GM19324 (cell line): ENCODE measurements around the gene HVCN1.
"Not testable (repeated sequence)": the region's sequence is repeated elsewhere in the genome, so short reads cannot be mapped to it uniquely, and the experiment has no call there.

Experiments
- ATAC-seq: cut with Tn5 transposase; IDR thresholded peaks from one replicate; pipeline ENCODE4 v1.9.1; 2021; ENCODE audit warnings: mild to moderate bottlenecking, moderate library complexity; ENCODE audit not compliant: unreplicated experiment, low FRiP score

HVCN1 gene, protein sequence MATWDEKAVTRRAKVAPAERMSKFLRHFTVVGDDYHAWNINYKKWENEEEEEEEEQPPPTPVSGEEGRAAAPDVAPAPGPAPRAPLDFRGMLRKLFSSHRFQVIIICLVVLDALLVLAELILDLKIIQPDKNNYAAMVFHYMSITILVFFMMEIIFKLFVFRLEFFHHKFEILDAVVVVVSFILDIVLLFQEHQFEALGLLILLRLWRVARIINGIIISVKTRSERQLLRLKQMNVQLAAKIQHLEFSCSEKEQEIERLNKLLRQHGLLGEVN

DNA sequence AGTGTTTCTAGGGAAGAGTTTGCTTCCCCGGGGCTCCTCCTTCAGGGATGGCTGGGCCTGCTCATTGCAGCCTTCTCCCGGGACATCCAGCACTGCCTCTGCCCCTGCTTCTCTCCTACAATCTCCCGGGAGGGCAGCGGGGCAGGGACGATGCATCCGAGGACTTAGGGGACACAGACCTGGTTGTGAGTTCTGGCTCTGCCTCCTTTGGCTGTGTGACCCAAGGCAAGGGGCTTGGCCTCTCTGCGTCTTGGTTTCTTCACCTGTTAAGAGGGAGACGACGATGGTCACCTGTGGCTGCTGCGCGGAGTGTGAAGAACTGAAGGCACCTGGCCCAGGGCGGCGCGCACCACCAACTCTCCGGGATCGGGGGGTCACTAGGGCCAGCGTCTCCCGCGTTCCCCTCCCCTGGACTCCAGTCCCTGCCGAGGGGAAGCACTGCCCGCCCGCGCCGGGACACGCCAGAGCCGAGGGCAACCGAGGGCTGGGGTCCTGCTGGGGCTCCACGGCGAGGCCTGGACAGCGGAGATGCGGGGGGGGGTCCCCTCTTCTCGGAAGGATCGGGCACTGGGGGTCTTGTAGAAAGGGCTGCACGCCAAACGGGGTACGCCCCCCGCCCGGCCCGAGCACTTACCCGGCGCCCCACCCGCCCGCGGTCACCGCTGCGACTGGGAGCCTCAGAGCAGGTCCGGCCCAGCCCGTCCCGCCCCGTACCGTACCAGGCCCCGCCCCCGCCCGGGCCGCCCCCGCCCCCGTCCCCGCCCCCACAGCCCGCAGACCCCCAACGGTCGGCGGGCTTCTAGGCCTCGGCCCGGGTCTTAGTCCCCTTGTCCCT, at the start of gene HVCN1:
HVCN1 (minus strand) TSS at position 670 of the 835 bp plus-strand sequence. CDS start 5,870 bp downstream, outside the sequence.
- ATAC-seq = no peak

DNA sequence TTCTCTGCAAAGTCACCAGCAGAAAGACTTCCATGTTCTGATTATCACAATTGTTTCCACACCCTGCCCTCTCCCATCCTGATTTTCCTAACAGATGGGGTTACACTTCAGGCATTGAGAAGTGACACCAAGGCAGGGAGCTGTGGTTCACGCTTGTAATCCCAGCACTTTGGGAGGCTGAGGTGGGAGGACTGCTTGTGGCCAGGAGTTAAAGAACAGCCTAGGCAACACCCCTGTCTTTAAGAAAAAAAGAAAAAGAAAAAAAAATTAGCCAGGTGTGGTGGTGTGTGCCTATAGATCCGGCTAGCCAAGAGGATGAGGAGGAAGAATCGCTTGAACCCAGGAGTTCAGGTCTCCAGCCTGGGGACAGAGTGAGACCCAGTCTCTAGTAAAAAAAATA, 48.6 kb upstream of the HVCN1 start:
- no peak for ATAC-seq

DNA sequence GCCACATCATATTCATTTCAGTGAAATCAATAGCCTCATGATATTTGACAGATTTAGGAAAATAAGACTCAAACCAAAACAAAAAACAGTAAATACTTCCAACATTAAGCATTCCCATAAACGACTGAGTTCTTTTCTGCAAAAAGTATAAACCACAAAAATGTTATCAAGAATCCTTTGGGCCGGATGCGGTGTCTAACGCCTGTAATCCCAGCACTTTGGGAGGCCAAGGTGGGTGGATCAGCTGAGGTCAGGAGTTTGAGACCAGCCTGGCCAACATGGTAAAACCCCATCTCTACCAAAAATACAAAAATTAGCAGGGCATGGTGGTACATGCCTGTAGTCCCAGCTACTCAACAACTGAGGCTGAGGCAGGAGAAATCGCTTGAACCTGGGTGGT, 48.1 kb upstream of the HVCN1 start:
- ATAC-seq = not testable (repeated sequence)

DNA sequence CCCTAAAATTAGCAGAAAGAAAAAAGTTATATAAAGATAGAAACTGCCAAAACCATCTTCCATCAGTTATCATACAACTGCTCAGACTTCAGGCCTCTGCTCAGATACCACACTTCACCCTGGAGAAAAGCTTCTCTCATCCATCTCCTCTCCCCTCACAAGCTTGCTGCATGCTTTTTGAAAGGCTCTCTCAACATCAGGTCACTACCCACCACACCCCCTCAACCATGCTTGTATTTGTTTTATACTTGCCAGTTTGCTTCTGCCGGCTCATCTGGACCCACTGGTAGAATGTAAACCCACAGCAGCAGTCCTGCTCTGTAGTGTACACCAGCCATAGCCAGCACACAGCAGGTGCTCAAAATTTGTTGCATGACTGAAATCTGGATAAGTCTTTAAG, 45.0 kb upstream of the HVCN1 start:
- ATAC-seq = no peak

DNA sequence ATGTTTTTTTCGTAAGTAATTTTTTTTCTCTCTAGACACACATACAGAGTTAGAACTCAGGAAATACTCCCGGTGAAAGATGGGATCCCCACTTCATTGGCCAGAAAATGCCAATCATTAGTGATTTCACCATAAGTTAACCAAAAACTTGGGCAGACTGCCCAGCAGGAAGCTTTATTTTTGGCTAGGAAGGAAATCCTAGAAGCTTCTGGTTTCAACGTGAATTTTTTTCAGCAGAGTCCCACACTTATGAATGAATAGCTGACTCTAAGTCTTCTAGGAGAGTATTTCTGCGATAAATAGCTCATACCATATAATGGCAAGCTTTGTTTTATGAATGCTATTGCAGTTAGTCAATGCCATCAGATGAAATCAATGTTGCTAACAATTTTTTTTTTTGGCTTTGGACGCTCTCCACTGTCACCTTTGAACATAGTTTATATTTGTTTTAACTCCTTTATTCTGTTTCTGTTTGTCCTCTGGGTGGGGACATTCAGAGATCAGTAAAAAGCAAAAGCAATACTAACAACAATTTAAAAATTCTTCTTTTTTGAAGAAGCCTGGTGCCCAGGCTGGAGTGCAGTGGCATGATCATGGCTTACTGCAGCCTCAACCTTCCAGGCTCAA, 44.3 kb upstream of the HVCN1 start:
- no peak for ATAC-seq

DNA sequence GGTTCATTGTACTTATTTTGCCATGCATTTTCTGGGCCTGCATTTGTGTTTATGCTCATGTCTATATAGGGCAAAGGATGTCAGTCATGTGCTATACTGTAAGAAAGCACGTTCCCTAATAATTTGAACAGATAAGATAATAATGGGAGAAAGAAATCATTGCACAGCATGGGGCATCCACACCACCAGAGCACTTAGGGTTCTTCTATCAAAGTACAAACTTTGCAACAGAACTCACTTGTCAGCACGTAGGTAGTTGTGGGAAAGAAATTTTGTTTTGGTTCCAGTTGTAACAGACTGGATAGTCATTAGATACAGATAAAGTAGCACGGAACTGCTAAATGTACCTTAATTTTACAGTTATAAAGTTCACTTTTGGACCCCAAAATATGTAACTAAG, 43.7 kb upstream of the HVCN1 start:
- no peak for ATAC-seq

DNA sequence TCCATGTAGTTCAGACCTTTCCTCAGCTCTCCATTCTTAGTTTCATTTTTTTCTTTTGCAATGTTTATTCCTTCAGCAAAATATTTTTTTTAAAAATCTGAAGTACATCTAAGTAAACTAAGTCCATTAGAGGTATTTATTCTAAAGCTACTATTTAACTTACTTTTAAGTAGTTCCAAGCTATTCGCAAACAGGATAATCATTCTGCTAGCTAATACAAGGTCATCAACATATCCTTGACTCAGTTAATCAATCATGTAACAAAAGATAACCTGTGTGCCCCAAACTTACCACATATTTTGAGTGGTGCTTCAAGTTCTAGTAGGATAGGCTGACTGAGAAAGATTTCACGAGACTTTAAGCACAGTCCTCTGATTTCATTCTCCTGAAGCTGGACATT, 42.6 kb upstream of the HVCN1 start:
- no peak for ATAC-seq

DNA sequence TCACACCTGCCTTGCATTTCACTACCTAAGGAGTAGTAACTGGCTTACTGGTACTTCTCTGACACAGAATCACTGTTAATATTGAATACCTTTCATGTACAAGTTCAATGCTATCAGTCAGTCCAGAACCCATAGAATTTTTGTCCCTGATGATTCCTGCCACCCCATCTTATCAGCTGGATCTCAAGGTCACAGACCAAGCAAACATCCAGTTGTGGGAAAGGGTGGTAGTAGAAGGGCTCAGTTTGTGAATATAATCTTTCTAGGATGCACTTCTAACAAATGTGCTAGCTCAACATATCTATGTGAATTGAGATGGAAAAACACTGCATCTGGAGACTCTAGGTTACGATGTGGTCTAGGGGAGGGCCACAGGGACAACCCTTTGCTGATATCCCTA, 39.7 kb upstream of the HVCN1 start:
- ATAC-seq = no peak

DNA sequence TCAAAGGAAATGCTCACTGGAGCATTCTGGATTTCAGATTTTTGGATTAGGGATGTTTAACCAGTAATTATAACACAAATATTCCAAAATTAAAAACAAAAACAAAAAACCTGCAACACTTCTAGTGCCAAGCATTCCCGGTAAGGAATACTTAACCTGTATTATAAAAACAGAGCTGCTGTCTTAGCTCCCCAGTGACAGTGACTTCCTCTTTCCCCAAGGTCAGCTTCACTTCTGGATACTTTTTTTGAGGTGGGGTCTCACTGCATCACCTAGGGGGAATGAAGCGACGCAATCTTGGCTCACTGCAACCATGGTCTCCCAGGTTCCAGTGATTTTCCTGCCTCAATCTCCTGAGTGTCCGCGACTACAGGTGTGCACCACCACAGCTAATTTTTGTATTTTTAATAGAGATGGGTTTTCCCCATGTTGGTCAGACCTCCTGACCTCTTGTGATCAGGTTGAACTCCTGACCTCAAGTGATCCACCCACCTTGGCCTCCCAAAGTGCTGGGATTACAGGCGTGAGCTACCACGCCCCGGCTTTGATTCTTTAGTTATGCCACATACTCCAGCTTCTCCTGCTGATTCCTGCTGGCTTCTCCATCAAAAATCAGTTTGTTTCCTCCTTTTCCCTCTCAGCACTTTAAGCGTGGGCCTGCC, 37.9 kb upstream of the HVCN1 start:
- ATAC-seq = no peak

DNA sequence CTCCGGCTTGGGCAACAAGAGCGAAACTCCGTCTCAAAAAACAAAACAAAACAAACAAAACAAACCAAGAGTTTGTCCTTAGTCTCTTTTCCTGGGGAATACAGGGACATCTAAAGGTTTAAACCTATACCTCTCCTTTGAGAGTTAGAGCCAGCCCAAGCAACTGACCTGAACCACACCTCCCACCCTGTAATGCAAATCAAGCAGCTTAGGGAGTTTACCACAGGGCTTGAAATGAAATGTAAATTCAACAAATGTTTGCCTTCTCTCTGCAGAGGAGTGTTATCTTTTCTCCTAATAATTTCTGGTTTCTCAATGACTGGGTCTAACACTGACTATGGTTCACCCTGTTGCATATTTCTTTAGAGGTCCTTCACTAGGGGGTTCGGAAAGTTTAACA, 37.1 kb upstream of the HVCN1 start:
- ATAC-seq = no peak

DNA sequence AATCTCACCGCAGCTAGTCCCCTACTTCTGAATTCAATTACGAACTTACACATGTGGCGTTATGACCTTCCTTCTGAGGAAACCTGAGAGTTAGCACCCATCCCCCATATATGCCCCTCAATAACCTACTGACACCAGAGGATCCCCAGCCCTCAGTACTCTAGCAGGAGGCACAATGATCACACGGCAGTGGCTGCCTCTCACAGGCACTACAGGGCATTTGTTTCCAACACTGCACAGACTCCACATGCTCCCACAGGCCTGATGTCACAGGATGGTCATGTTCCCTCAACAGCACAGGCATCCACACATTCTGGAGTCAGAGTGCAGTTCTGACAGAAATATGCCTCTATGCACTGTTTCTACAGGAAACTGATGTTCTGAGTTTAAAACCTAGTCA, 36.4 kb upstream of the HVCN1 start:
- ATAC-seq = no peak

DNA sequence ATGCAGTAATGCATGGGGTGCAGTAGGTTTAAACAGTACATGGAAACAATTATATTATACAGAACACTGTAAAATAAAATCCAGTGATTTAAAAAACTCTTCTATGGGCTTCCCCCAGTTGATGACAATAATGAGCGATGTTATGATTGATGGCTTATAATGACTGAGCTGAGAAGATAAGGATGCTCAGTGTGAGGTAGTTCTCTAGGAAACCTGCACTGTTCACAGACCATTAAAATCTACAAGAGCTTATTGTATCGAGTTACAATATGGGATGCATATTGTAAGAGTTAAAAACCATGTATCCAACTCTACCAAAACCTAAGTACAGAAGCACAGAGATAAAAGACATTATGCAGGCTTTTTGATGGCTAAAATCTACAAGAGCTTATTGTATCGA, 34.0 kb upstream of the HVCN1 start:
- not testable (repeated sequence) for ATAC-seq

DNA sequence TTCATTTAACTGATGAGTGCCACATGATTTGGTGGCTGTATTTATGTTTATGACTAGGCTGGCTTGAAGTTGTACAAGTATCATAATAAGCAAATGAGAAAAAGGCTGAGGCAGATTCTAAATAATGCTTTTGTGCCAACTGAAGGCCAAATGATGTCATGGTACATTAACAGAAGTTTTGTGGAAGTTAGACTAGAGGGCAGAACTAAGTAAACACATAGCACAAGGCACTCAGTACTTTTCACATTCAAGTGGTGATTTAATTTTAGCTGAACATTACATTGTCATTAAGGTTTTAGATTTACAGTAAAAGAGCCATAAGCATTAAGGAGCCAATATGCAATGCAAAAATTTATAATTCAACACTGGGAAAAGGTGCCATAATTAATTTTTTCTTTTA, 32.7 kb upstream of the HVCN1 start:
- ATAC-seq = no peak

DNA sequence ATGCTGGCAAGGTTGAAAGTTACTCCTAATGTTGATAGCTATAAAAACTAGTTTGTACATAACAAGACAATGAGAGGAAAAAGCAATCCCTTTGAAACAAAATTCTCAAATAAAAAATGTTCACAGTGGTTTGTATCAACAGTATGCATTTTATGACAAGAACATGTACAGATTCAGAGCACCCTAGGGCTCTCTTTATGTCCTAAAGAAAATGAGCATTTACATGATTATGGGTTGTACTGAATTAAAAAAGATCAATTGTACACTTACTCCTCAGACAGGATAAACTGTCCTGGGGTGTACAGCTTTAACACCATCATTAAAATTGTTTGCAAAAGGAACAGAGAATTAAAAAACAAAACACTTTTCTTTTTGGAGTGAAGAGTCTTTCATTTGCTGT, 31.6 kb upstream of the HVCN1 start:
- ATAC-seq = no peak

DNA sequence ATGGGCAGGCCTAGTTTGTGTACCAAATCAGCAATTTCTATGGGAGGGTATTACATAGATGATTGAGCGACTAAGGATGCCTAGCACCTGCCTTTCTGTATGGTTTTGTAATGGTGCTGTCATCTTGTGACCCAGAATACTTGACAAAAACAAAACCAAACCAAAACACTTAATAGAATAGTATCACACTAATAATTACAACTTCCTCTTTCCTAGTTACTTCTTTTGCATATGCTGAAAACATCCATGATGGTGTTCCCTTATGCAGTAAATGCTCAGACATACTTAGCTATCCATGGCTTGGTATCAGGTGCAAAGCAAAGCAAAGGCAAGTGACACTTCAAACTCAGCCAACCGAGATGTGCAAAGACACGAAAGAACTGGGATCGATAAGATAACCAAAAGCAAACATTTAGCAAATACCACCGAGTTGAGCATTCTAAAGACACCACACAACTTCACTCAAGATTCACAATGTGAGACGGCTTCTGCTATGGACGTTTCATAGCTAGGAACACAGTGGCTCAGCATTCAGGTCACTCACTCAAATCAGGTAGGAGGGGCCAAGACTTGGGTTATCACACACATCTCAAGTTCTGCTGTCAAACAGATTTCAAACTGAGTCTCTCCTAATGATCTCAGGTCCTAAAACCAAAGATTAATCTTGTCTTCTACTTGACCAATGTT, 29.4 kb upstream of the HVCN1 start:
- no peak for ATAC-seq

DNA sequence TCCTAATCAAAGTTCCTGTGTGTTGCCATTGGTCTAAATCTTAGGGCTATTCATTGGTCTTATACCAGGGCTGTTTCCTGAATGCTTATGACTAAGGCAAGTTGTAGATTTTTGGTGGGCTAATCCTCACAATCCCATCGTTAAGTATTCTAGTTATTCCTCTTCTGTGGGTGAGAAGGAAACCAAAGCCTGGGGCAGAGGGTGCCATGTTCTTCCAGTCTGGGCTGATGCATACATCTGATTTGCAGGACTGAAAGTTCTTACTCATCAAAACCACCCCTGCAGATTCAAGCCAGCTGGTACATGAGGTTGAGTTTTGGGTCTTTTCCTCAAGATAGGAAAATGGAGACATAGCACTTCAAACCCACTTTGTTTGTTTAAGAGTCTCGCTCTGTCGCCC, 28.1 kb upstream of the HVCN1 start:
- no peak for ATAC-seq

DNA sequence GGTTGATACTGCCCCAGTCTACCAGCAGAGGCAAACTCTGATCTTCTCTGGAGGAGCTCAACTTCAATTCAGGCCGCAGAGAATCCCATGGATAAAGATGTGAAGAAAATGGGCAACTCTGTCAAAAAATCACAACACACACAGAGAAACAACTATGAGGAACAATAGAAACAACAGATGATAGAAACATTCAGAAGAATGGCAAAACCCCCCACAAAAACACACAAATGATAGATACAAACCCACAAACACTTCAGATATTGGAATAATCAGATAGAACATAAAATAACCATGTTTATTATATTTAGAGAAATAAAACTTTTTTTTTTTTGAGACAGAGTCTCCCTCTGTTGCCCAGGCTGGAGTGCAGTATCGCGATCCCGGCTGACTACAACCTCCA, 20.0 kb upstream of the HVCN1 start:
- no peak for ATAC-seq

DNA sequence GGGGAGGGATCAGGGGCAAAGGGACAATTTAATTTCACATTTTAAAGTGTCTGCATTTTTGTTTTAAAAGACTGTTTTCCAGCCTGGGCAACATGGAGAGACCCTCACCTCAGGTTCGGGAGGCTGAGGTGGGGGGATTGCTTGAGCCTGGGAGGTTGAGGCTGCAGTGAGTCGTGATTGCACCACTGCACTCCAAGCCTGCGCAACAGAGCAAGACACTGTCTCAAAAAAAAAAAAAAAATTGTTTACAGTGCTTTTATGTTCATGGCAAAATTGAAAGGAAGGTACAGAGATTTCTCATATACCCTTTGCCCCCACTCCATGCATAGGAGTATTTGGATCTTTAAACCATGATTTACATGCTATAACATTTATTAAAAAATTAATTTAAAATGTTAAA, 16.4 kb upstream of the HVCN1 start:
- no peak for ATAC-seq

DNA sequence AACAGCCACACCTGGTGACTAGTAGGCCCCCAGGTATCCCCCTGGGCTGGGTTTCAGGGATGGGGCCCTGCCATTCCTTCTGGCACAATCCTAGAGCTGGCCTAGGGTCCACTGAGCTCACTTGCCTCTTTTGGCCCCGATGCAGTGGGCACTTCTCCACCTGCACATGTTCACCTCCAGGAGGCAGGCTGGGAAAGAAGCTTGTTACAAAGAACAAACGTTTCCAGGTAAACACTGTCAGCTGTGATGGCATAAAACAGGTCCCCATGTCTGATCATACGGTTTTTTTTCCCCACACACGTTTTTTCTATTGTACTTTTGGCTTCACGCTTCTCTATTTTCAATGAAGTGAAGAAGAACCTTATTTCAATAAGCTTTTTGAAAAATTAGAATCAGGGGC, 15.8 kb upstream of the HVCN1 start:
- no peak for ATAC-seq

DNA sequence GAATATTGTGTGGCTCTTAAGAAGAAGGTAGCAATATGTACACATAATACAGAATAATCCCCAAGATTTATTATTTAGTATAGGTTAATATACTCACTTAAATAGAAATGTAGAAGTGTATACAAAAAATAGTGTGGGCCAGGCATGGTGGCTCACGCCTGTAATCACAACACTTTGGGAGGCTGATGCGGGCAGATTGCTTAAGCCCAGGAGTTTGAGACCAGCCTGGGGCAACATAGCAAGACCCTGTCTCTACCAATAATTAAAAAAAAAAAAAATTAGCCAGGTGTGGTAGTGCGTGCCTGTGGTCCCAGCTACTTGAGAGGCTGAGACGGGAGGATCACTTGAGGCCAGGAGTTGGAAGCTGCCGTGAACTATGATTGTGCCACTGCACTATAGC, 15.3 kb upstream of the HVCN1 start:
- ATAC-seq = no peak

DNA sequence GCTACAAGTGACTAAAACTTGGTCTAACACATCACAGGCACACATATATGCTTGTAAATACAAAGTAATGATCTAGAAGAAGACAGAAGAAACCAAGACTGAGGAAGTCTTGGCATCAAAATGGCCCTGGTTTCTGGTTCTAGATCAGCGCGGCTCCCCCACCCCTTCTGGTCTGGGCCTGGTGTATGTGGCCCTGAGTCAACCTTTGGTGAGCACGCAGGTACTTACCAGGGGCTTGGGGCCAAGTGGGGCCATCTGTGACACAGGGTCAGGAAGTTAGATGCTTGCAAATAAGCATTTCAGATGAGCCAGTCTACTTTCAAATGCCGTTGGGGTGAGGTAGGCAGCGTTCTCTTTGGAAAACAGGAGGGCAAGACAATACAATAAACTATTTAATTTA, 13.2 kb upstream of the HVCN1 start:
- no peak for ATAC-seq
